Osteocyte (in vitro differentiated cells): ENCODE data around the gene STAT5B. TPM values are rescaled to one million over a fixed set of nuclear protein-coding genes. Genes with fewer than 3 reads are reported as not detected.
"Not testable (repeated sequence)": the region's sequence is repeated elsewhere in the genome, so short reads cannot be mapped to it uniquely, and the experiment has no call there.

Source experiments
- DNase-seq: peaks from one replicate; pipeline ENCODE4 v3.0.0; 2021; ENCODE audit warnings: mixed read lengths; ENCODE audit not compliant: unreplicated experiment; ENCODE audit errors: extremely low spot score
- H3K27ac Mint-ChIP-seq: one replicate; pipeline ENCODE4 v1.8.0; 2021; ENCODE audit warnings: mild to moderate bottlenecking, mixed read lengths; ENCODE audit not compliant: unreplicated experiment
- H3K27me3 Mint-ChIP-seq: one replicate; pipeline ENCODE4 v1.8.0; 2021; ENCODE audit warnings: mixed read lengths; ENCODE audit not compliant: unreplicated experiment
- H3K36me3 Mint-ChIP-seq: one replicate; pipeline ENCODE4 v1.8.0; 2021; ENCODE audit warnings: mixed read lengths; ENCODE audit not compliant: unreplicated experiment
- H3K4me1 Mint-ChIP-seq: one replicate; pipeline ENCODE4 v1.8.0; 2021; ENCODE audit warnings: mixed read lengths; ENCODE audit not compliant: unreplicated experiment
- H3K4me3 Mint-ChIP-seq: one replicate; pipeline ENCODE4 v1.8.0; 2021; ENCODE audit warnings: mild to moderate bottlenecking, moderate library complexity, mixed read lengths; ENCODE audit not compliant: unreplicated experiment
- H3K9me3 Mint-ChIP-seq: one replicate; pipeline ENCODE4 v1.8.0; 2021; ENCODE audit warnings: mixed read lengths; ENCODE audit not compliant: unreplicated experiment
- total RNA-seq: library from RNA; stranded (reverse); gene quantifications from 2 replicates; pipeline ENCODE4 v1.2.1, GENCODE V29; 2021
- TF ChIP-seq, protein P1 (sequence below): fragments of 200-600 bp; sonication (generic); IDR thresholded peaks from 2 replicates; pipeline ENCODE4 v1.5.0; 2021; ENCODE audit warnings: antibody characterized with exemption, mild to moderate bottlenecking, moderate library complexity

Gene STAT5B
- total RNA-seq, 1 donor from 2014 or later, result 41.3 TPM

DNA sequence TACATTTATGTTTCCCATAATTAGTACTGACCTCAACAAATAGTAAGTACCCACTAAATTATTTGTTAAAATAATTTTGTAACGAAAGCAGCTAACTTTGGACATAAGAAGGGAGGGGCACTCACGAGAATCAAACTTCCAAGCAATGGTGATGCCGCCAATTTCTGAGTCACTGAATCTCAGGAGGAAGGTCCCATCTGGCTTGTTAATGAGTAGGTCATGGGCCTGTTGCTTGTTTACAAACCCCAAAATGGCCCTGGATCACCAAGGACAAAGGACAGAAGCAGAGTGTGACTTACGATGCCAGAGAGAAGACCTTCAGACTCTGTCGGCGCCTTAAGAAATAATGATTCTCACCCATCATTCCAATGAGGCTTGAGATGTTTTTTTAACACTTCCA lies 66.1 kb downstream of the STAT5B start:
- TF ChIP-seq, protein P1, sequence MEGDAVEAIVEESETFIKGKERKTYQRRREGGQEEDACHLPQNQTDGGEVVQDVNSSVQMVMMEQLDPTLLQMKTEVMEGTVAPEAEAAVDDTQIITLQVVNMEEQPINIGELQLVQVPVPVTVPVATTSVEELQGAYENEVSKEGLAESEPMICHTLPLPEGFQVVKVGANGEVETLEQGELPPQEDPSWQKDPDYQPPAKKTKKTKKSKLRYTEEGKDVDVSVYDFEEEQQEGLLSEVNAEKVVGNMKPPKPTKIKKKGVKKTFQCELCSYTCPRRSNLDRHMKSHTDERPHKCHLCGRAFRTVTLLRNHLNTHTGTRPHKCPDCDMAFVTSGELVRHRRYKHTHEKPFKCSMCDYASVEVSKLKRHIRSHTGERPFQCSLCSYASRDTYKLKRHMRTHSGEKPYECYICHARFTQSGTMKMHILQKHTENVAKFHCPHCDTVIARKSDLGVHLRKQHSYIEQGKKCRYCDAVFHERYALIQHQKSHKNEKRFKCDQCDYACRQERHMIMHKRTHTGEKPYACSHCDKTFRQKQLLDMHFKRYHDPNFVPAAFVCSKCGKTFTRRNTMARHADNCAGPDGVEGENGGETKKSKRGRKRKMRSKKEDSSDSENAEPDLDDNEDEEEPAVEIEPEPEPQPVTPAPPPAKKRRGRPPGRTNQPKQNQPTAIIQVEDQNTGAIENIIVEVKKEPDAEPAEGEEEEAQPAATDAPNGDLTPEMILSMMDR, result no peak
- peaks cover 36% of the 10 kb centered on the region for H3K36me3 Mint-ChIP-seq
- no peak overlapping the region for H3K27ac Mint-ChIP-seq
- no peaks in the 10 kb centered on the region for H3K9me3 Mint-ChIP-seq
- no peaks in the 10 kb centered on the region for H3K27me3 Mint-ChIP-seq
- no peak for DNase-seq
- no peaks in the 10 kb centered on the region for H3K4me1 Mint-ChIP-seq
- H3K4me3 Mint-ChIP-seq, result no peak overlapping the region

DNA sequence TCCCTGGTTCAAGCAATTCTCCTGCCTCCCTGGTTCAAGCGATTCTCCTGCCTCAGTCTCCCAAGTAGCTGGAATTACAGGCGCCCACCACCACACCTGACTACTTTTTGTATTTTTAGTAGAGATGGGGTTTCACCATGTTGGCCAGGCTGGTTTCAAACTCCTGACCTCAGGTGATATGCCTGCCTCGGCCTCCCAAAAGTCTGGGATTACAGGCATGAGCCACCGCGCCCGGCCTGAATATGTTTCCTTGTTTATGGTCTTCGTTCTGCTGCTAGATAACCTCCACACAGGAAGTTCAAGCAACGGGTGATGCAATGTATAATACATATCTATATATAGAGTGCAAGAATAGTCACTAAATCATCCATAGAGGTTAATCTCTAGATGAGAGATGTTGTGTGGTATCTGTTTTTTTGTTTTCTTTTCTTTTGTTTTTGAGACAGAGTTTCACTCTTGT lies 70.0 kb downstream of the STAT5B start:
- not testable (repeated sequence) for H3K4me1 Mint-ChIP-seq, DNase-seq, H3K27ac Mint-ChIP-seq, H3K9me3 Mint-ChIP-seq, H3K4me3 Mint-ChIP-seq, H3K27me3 Mint-ChIP-seq
- H3K36me3 Mint-ChIP-seq, result peaks cover 40% of the 10 kb centered on the region

DNA sequence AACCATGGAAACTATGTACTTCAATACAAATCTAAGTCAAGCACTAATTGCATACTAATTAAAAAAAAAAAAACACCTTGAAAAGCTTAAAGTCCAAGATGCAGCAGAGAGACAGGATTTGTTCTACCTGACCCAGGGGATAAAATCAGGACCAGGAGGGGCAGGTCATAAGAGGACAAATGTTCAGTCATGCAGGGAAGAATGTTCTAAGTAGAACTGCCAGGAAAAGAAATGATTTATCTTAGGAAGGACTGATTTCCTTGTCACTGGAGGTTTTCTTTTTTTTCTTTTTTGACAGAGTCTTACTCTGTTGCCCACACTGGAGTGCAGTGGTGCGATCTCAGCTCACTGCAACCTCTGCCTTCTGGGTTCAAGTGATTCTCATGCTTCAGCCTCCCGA lies 72.8 kb downstream of the STAT5B start:
- no peak for DNase-seq
- Mint-ChIP-seq H3K9me3 (no peaks in the 10 kb centered on the region), H3K36me3 (peaks cover 29% of the 10 kb centered on the region), H3K27me3 (no peaks in the 10 kb centered on the region), H3K27ac (no peak overlapping the region), H3K4me3 (no peak overlapping the region), H3K4me1 (no peaks in the 10 kb centered on the region)
- TF ChIP-seq, protein P1, result no peak

DNA sequence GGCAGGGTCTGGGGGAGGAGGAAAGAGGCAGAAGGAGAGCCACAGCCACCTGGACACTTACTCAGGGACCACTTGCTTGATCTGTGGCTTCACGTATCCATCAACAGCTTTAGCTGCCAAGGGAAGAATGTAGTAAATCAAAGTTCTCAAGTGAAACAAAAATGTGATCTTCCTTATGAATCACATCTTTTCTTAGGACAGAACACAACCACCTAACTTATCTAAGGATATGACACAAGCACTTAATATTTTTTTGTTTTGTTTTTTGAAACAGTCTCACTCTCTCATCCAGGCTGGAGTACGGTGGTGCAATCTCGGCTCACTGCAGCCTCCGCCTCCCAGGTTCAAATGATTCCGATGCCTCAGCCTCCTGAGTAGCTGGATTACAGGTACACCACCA lies 73.5 kb downstream of the STAT5B start:
- TF ChIP-seq, protein P1, result no peak
- Mint-ChIP-seq H3K4me1 (no peaks in the 10 kb centered on the region), H3K27ac (no peak overlapping the region), H3K9me3 (no peaks in the 10 kb centered on the region), H3K36me3 (peaks cover 29% of the 10 kb centered on the region), H3K27me3 (no peaks in the 10 kb centered on the region), H3K4me3 (no peak overlapping the region)
- DNase-seq, result no peak

DNA sequence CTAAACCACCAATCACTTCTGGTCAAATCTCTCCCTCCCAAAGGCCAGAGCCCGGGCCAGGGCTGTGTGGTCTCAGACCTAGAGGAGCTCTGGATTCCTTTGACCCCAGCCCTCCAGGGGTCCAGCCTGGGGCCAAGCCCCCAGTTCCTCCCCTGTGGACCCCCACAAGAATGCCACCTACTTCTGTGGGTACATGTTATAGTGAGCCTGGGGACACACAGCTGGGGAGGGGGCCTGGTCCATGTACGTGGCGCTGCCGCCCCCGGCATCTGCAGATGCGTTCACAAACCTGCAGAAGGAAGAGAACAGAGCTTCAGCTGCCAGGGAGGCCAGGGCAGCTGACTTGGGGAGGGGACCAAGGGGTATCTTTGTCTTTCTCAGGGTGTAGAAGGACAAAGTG lies 74.0 kb downstream of the STAT5B start:
- no peaks in the 10 kb centered on the region for H3K9me3 Mint-ChIP-seq
- H3K27me3 Mint-ChIP-seq, result no peaks in the 10 kb centered on the region
- peaks cover 28% of the 10 kb centered on the region for H3K36me3 Mint-ChIP-seq
- TF ChIP-seq, protein P1, result no peak
- no peaks in the 10 kb centered on the region for H3K4me1 Mint-ChIP-seq
- DNase-seq, result no peak
- H3K27ac Mint-ChIP-seq, result no peak overlapping the region
- H3K4me3 Mint-ChIP-seq, result no peak overlapping the region

DNA sequence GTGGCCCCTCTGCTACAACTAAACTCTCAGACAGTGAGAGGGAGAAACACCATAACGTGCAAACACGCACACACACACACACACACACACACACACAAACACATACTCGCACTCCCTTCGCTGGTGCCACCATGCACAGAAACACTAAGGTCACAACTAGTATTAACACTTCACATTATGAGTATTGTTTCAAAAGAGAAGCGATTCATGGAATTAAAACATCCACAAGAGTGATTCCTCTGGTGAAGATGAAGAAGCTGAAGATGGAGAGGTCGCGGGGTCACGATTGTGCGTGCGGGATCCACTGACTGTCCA lies 74.8 kb downstream of the STAT5B start:
- Mint-ChIP-seq H3K4me3 (no peak overlapping the region), H3K9me3 (no peaks in the 10 kb centered on the region), H3K4me1 (no peaks in the 10 kb centered on the region), H3K27ac (no peak overlapping the region), H3K27me3 (no peaks in the 10 kb centered on the region), H3K36me3 (peaks cover 25% of the 10 kb centered on the region)
- no peak for DNase-seq
- TF ChIP-seq, protein P1, result no peak
